B cell (primary cell): ENCODE data around the gene DMPK. TPM values are rescaled to one million over a fixed set of nuclear protein-coding genes. Genes with fewer than 3 reads are reported as not detected.

Source experiments
- ATAC-seq: fragments of 200-7000 bp; cut with Tn5 transposase; one replicate; pipeline ENCODE4 v1.10.0; 2021; ENCODE audit warnings: low read depth, mild to moderate bottlenecking, moderate number of reproducible peaks, moderate library complexity
- CTCF ChIA-PET: fragments of 350-600 bp; sonication (Branson Sonifier 250); formaldehyde crosslinking; loops from one replicate; lab custom pipeline; 2021; ENCODE audit warnings: antibody characterized with exemption, inconsistent platforms; lab: Charles Lee
- POLR2A ChIA-PET: fragments of 350-600 bp; sonication (Branson Sonifier 250); formaldehyde crosslinking; loops from one replicate; lab custom pipeline; 2021; ENCODE audit warnings: antibody characterized with exemption; lab: Charles Lee
- DNase-seq: peaks from one replicate; pipeline ENCODE4 v3.0.0; 2013
- H2AFZ ChIP-seq: 2 replicates; pipeline ENCODE4 v1.6.1; 2012; ENCODE audit warnings: mild to moderate bottlenecking, low read depth, low read length; ENCODE audit not compliant: insufficient read depth, poor library complexity, severe bottlenecking
- H3K27ac ChIP-seq, 2 donors: 1 replicate in 1 of 2; 2 replicates in 1 of 2; pipeline ENCODE4 v1.5.1; 2012 to 2013; ENCODE audit warnings: low read length in 2 of 2, mild to moderate bottlenecking in 2 of 2, moderate library complexity in 1 of 2
- H3K27me3 ChIP-seq, 4 experiments: fragments of 200-600 bp in 1 of 4; sonication (generic) in 1 of 4; replicated peaks in 1 of 4; 1 replicate in 2 of 4; 2 replicates in 2 of 4; pipeline versions ENCODE4 v1.6.1 to v1.7.0; 2013 to 2016; ENCODE audit warnings: low read length in 3 of 4, mild to moderate bottlenecking in 2 of 4, mixed read lengths in 1 of 4, moderate library complexity in 1 of 4; ENCODE audit not compliant: insufficient read depth in 4 of 4, control insufficient read depth in 3 of 4; ENCODE audit errors: control extremely low read depth in 1 of 4
- H3K36me3 ChIP-seq, 2 experiments: replicated peaks in 1 of 2; 1 replicate in 1 of 2; 2 replicates in 1 of 2; pipeline versions ENCODE4 v1.6.1 to v1.7.1; 2013; ENCODE audit warnings: low read length in 1 of 2; ENCODE audit not compliant: insufficient read depth in 2 of 2, control insufficient read depth in 1 of 2; ENCODE audit errors: control extremely low read depth in 1 of 2, extremely low read depth in 1 of 2
- H3K4me1 ChIP-seq, 2 donors: fragments of 200-600 bp in 1 of 2; sonication (generic) in 1 of 2; 1 replicate in 1 of 2; 2 replicates in 1 of 2; pipeline versions ENCODE4 v1.5.1 to v1.6.1; 2013 to 2017; ENCODE audit warnings: low read length in 2 of 2; ENCODE audit not compliant: control insufficient read depth in 2 of 2, insufficient read depth in 2 of 2
- H3K4me2 ChIP-seq: replicated peaks from 2 replicates; pipeline ENCODE3; 2012; ENCODE audit warnings: mild to moderate bottlenecking, low read depth, low read length; ENCODE audit not compliant: poor library complexity, severe bottlenecking
- H3K4me3 ChIP-seq, 5 experiments: fragments of 200-600 bp in 1 of 5; sonication (generic) in 1 of 5; 1 replicate in 3 of 5; 2 replicates in 2 of 5; pipeline versions ENCODE4 v1.5.1 to v1.7.0; 2011 to 2016; ENCODE audit warnings: low read length in 4 of 5, mild to moderate bottlenecking in 4 of 5, low read depth in 2 of 5, control low read depth in 1 of 5, moderate library complexity in 1 of 5; ENCODE audit not compliant: insufficient read depth in 1 of 5; ENCODE audit errors: control extremely low read depth in 1 of 5, extremely low read depth in 1 of 5
- H3K79me2 ChIP-seq: fragments of 200-600 bp; sonication (generic); one replicate; pipeline ENCODE4 v1.6.0; 2016; ENCODE audit warnings: low read length; ENCODE audit not compliant: control insufficient read depth, insufficient read depth
- H3K9ac ChIP-seq: fragments of 200-600 bp; sonication (generic); 2 replicates; pipeline ENCODE4 v1.6.1; 2017; ENCODE audit warnings: mild to moderate bottlenecking, low read length, moderate library complexity
- H3K9me3 ChIP-seq, 3 donors: one replicate each; pipeline versions ENCODE4 v1.6.1 to v1.7.1; 2013; ENCODE audit warnings: low read length in 2 of 3; ENCODE audit not compliant: control insufficient read depth in 2 of 3, insufficient read depth in 1 of 3; ENCODE audit errors: control extremely low read depth in 1 of 3
- H4K20me1 ChIP-seq: 2 replicates; pipeline ENCODE4 v1.6.0; 2012; ENCODE audit warnings: mild to moderate bottlenecking, low read length; ENCODE audit not compliant: insufficient read depth, control insufficient read depth, poor library complexity, severe bottlenecking
- H3K27ac Mint-ChIP-seq: one replicate; pipeline ENCODE4 v1.8.0; 2021; ENCODE audit warnings: mixed read lengths
- H3K27me3 Mint-ChIP-seq: one replicate; pipeline ENCODE4 v1.8.0; 2021; ENCODE audit warnings: mixed read lengths
- H3K4me1 Mint-ChIP-seq: one replicate; pipeline ENCODE4 v1.8.0; 2021; ENCODE audit warnings: mixed read lengths
- H3K4me3 Mint-ChIP-seq: one replicate; pipeline ENCODE4 v1.8.0; 2021; ENCODE audit warnings: mixed read lengths
- H3K9me3 Mint-ChIP-seq: one replicate; pipeline ENCODE4 v1.8.0; 2022; ENCODE audit warnings: mixed read lengths; ENCODE audit not compliant: insufficient read depth
- CTCF ChIP-seq: fragments of 200-600 bp; IDR thresholded peaks from one replicate; pipeline ENCODE4 v1.8.0; 2022; ENCODE audit warnings: antibody characterized with exemption, mild to moderate bottlenecking
- EZH2 ChIP-seq: IDR thresholded peaks from 2 replicates; pipeline ENCODE4 v1.6.1; 2012; ENCODE audit warnings: borderline replicate concordance, low read depth, mild to moderate bottlenecking, moderate library complexity, low read length; ENCODE audit not compliant: insufficient read depth, poor library complexity, severe bottlenecking
- WGBS: methylation state at CpG from one replicate; pipeline ENCODE4 v1.1.5; 2013; ENCODE audit warnings: missing lambda C conversion rate; ENCODE audit not compliant: insufficient coverage; 5-methylcytosine and 5-hydroxymethylcytosine counted together
- intact Hi-C: fragments of 100-400 bp; cut with micrococcal nuclease; formaldehyde crosslinking; loops from one replicate; pipeline ENCODE4 v1.10.0; 2022
- polyA plus RNA-seq: library from polyadenylated mRNA; depleted of rRNA; stranded (reverse); fragments of >200 nt; gene quantifications from 2 replicates; pipeline ENCODE4 v1.2.3, GENCODE V29; 2012
- total RNA-seq, 2 donors: library from RNA; stranded (reverse); fragments of 120-200 nt in 1 of 2; gene quantifications; 1 replicate in 1 of 2; 2 replicates in 1 of 2; pipeline versions ENCODE4 v1.2.3 to v1.2.4, GENCODE V29; 2013 to 2022

DMPK gene
- total and polyA plus RNA-seq, 2 donors (not counting 1 experiment from before 2014, with no cell fraction given) = 28.7 to 58.3 TPM

GRCh38 chr19:45730368-45731288 is 51.7 kb downstream of the DMPK start, which contains the start of gene FBXO46:
FBXO46 (minus strand) TSS chr19:45730896; CDS start chr19:45713495, 17,401 bp downstream.
- Histone ChIP-seq H3K9ac (peak within 1 kb of the TSS; percentile 92), H3K4me3 (peak within 1 kb of the TSS; percentile 68 to 98 (median 87)), H2AFZ (peak within 1 kb of the TSS; percentile 81), H4K20me1 (peaks cover 28% of the 10 kb centered on the region), H3K4me1 (peaks cover 11 to 25% of the 10 kb centered on the region in 2 donors), H3K27me3 (no peaks in the 10 kb centered on the region), H3K9me3 (peaks cover 0 to 6% (median 0%) of the 10 kb centered on the region in 3 donors), H3K27ac (peak within 1 kb of the TSS; percentile 54 to 94), H3K79me2 (peaks cover 55% of the 10 kb centered on the region), H3K4me2 (peak within 1 kb of the TSS; percentile 90), H3K36me3 (peaks cover 1 to 3% of the 10 kb centered on the region in 2 experiments)
- peak within 1 kb of the TSS; percentile 94 for H3K4me3 Mint-ChIP-seq
- peaks cover 28% of the 10 kb centered on the region for H3K4me1 Mint-ChIP-seq
- peak; percentile 97 for ATAC-seq
- H3K9me3 Mint-ChIP-seq = no peaks in the 10 kb centered on the region
- intact Hi-C loops = loop anchor here (1.0 to 2.0 kb wide), 6 partner anchors 13 to 324 kb away; partner anchors contain the start of genes DMWD, POLR1G, QPCTL and SIX5
- 2% methylated on average over 41 of the region's 48 CpGs for WGBS
- no peaks in the 10 kb centered on the region for H3K27me3 Mint-ChIP-seq
- CTCF ChIA-PET = interaction anchor here (0.7 to 2.2 kb wide), 10 partner anchors 13 to 263 kb away, joined by 3 to 10 read pairs (median 3); partner anchors contain the start of genes QPCTL and SIX5
- POLR2A ChIA-PET = interaction anchor here (0.6 to 2.4 kb wide), 7 partner anchors 13 to 1787 kb away, joined by 3 to 25 read pairs (median 4); partner anchors contain the start of genes ARHGAP35, QPCTL, SIX5 and SNRPD2
- no peak for TF ChIP-seq EZH2
- TF ChIP-seq CTCF = peak; percentile 26
- peak; percentile 96 for DNase-seq
- H3K27ac Mint-ChIP-seq = peak within 1 kb of the TSS; percentile 94
